ENCODE measurements around the gene MC2R. TPM values are rescaled to one million over a fixed set of nuclear protein-coding genes. Genes with fewer than 3 reads are reported as not detected.

MC2R gene
- polyA plus RNA-seq, 3 donors, result not detected

DNA sequence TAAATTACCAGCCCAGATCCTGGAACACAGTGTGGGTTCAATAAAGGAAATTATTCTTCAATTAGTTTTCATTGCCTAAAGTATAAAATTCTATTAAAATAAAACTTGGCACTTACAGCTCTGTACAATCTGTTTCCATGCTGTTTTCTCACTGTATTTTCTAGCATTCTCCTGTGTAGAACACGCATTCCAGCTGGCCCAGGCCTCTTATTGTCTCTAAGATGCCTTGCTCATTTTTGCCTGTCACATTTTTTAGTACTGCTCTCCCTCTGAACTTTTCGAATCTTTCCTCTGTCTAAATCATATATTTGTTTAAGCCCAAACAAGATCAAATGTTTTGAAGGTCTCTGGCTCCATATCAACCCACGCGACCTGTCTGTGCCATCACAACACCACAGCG, 20.8 kb downstream of the MC2R start:
- 80% methylated on average over 2 of the region's 5 CpGs for WGBS (ENCODE audit: insufficient coverage)
- Histone ChIP-seq H2AFZ (ENCODE audit: insufficient read depth, low read depth, low read length, poor library complexity, severe bottlenecking) (no peak overlapping the region), H4K20me1 (ENCODE audit: insufficient read depth, low read length) (no peaks in the 10 kb centered on the region), H3K9ac (ENCODE audit: insufficient read depth, low read length, poor library complexity, severe bottlenecking) (no peak overlapping the region), H3K4me1 (ENCODE audit: control insufficient read depth in 1 of 2, insufficient read depth in 2 of 2, low read length in 2 of 2) (no peaks in the 10 kb centered on the region), H3K4me2 (replicated peaks; ENCODE audit: extremely low read depth, low read length, poor library complexity, severe bottlenecking) (no peak overlapping the region), H3K79me2 (ENCODE audit: insufficient read depth, low read length) (no peaks in the 10 kb centered on the region), H3K36me3 (replicated peaks in 1 of 2; ENCODE audit: control insufficient read depth in 1 of 2, insufficient read depth in 2 of 2, low read length in 2 of 2) (no peaks in the 10 kb centered on the region), H3K9me3 (replicated peaks in 1 of 2; ENCODE audit: control insufficient read depth in 1 of 2, insufficient read depth in 1 of 2, low read length in 2 of 2) (peaks cover 3 to 7% of the 10 kb centered on the region in 2 donors), H3K27me3 (ENCODE audit: control insufficient read depth in 2 of 2, insufficient read depth in 2 of 2, low read length in 2 of 2) (no peaks in the 10 kb centered on the region), H3K4me3 (replicated peaks in 1 of 3; ENCODE audit: low read depth in 2 of 3, low read length in 3 of 3) (no peak overlapping the region), H3K27ac (ENCODE audit: low read depth in 1 of 2, low read length in 2 of 2) (no peak overlapping the region)
- no peak for DNase-seq
- Mint-ChIP-seq H3K27ac (no peak overlapping the region), H3K9me3 (peaks cover 0 to 13% (median 2%) of the 10 kb centered on the region in 7 donors), H3K27me3 (ENCODE audit: low read depth in 3 of 3) (peaks cover 0 to 5% (median 2%) of the 10 kb centered on the region in 3 donors), H3K36me3 (no peaks in the 10 kb centered on the region), H3K4me3 (no peak overlapping the region), H3K4me1 (peaks cover 5% of the 10 kb centered on the region)
- TF ChIP-seq, protein P1, sequence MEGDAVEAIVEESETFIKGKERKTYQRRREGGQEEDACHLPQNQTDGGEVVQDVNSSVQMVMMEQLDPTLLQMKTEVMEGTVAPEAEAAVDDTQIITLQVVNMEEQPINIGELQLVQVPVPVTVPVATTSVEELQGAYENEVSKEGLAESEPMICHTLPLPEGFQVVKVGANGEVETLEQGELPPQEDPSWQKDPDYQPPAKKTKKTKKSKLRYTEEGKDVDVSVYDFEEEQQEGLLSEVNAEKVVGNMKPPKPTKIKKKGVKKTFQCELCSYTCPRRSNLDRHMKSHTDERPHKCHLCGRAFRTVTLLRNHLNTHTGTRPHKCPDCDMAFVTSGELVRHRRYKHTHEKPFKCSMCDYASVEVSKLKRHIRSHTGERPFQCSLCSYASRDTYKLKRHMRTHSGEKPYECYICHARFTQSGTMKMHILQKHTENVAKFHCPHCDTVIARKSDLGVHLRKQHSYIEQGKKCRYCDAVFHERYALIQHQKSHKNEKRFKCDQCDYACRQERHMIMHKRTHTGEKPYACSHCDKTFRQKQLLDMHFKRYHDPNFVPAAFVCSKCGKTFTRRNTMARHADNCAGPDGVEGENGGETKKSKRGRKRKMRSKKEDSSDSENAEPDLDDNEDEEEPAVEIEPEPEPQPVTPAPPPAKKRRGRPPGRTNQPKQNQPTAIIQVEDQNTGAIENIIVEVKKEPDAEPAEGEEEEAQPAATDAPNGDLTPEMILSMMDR (IDR thresholded peaks at IDR 0.05), result no peak
- intact Hi-C loops (cut with micrococcal nuclease), result no loop called here

DNA sequence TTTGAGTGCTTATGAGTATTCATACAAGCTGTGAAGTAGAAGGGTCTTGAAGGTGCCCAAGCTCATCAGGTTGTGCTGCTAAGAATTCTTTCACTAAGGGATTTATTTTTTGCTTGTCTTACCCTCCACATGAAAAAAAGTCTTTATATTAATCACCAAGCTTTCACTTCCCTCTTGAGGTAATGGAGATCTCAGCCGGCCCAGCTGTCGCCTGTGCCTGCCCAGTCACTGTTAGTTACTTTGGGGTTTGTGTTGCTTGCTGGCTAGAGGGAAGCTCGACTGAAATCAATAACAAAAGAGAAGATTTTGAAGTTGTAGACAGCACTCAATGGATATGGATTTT, 21.9 kb downstream of the MC2R start:
- Mint-ChIP-seq H3K36me3 (no peaks in the 10 kb centered on the region), H3K27me3 (ENCODE audit: low read depth in 3 of 3) (peaks cover 0 to 7% (median 5%) of the 10 kb centered on the region in 3 donors), H3K4me1 (peaks cover 5% of the 10 kb centered on the region), H3K9me3 (peaks cover 0 to 7% (median 0%) of the 10 kb centered on the region in 7 donors), H3K27ac (no peak overlapping the region), H3K4me3 (no peak overlapping the region)
- H3K27ac ChIP-seq (ENCODE audit: low read depth in 1 of 2, low read length in 2 of 2), result no peak overlapping the region
- H3K9ac ChIP-seq (ENCODE audit: insufficient read depth, low read length, poor library complexity, severe bottlenecking), result no peak overlapping the region
- H3K4me2 ChIP-seq (replicated peaks; ENCODE audit: extremely low read depth, low read length, poor library complexity, severe bottlenecking), result no peak overlapping the region
- H3K36me3 ChIP-seq (replicated peaks in 1 of 2; ENCODE audit: control insufficient read depth in 1 of 2, insufficient read depth in 2 of 2, low read length in 2 of 2), result no peaks in the 10 kb centered on the region
- TF ChIP-seq, protein P1 (IDR thresholded peaks at IDR 0.05), result no peak
- DNase-seq, result no peak
- no peaks in the 10 kb centered on the region for H4K20me1 ChIP-seq (ENCODE audit: insufficient read depth, low read length)
- H2AFZ ChIP-seq (ENCODE audit: insufficient read depth, low read depth, low read length, poor library complexity, severe bottlenecking), result no peak overlapping the region
- peaks cover 3 to 6% of the 10 kb centered on the region in 2 donors for H3K9me3 ChIP-seq (replicated peaks in 1 of 2; ENCODE audit: control insufficient read depth in 1 of 2, insufficient read depth in 1 of 2, low read length in 2 of 2)
- H3K79me2 ChIP-seq (ENCODE audit: insufficient read depth, low read length), result no peaks in the 10 kb centered on the region
- no peaks in the 10 kb centered on the region for H3K4me1 ChIP-seq (ENCODE audit: control insufficient read depth in 1 of 2, insufficient read depth in 2 of 2, low read length in 2 of 2)
- H3K27me3 ChIP-seq (ENCODE audit: control insufficient read depth in 2 of 2, insufficient read depth in 2 of 2, low read length in 2 of 2), result no peaks in the 10 kb centered on the region
- no CpG with 5 or more reads among the region's 3 CpGs for WGBS (ENCODE audit: insufficient coverage)
- intact Hi-C loops (cut with micrococcal nuclease), result no loop called here
- H3K4me3 ChIP-seq (replicated peaks in 1 of 3; ENCODE audit: low read depth in 2 of 3, low read length in 3 of 3), result no peak overlapping the region
